CD4-positive, alpha-beta T cell treated with Interleukin-4 for 1 hour (primary cell): Measurements from ENCODE around the gene JARID2.

Experiments
- DNase-seq, 2 donors: peaks; one replicate each; pipeline ENCODE4 v3.0.0-alpha.2; 2020 to 2022

Gene JARID2

GRCh38 chr6:15427331-15428070 lies 181.6 kb downstream of the JARID2 start:
- DNase-seq = peak; percentile 37 to 40

DNA sequence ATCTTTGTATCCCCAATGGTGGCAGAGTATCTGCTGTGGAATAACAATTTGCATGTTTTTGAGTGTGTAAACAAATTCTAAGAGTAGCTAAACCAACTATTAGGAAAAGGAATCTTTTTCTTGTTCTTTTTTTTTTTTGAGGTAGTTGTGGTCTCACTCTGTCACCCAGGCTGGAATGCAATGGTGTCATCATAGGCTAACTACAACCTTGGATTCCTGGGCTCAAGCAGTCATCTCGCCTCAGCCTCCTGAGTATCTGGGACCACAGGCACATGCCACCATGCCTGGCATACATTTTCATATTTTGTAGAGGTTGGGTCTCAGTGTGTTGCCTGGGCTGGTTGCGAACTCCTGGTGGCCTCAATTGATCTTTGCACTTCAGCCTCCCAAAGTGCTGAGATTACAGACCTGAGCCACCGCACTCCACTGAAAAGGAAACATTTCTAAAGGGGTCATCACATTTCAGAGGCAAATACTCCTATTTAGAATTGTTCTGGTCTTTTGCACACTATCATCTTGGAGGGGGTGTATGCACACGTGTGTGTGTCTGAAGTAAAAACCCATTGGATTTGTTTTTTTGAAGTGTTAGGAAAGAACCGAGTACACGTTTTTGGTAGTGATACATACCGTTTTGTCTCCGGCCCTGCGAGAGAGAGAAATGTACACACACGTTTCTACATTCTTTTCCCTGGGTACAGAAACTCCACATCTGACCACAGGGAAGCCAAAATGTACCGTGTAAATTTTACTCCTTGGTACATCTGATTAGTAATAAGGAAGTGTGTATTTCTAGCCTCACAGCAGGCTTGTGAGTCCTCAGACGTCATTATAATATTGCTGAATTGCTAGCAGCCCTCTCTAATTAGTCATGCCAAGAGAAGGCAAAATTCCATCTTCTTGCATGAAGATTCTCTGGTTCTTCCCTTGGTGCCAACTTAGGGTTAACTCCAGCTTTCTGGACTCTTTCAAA lies 183.6 kb downstream of the JARID2 start:
- DNase-seq = no peak

- DNase-seq = no peak
Measured at GRCh38 chr6:15430186-15430585, 184.3 kb downstream of the JARID2 start.

GRCh38 chr6:15430931-15431405 lies 185.1 kb downstream of the JARID2 start:
- no peak for DNase-seq

DNA sequence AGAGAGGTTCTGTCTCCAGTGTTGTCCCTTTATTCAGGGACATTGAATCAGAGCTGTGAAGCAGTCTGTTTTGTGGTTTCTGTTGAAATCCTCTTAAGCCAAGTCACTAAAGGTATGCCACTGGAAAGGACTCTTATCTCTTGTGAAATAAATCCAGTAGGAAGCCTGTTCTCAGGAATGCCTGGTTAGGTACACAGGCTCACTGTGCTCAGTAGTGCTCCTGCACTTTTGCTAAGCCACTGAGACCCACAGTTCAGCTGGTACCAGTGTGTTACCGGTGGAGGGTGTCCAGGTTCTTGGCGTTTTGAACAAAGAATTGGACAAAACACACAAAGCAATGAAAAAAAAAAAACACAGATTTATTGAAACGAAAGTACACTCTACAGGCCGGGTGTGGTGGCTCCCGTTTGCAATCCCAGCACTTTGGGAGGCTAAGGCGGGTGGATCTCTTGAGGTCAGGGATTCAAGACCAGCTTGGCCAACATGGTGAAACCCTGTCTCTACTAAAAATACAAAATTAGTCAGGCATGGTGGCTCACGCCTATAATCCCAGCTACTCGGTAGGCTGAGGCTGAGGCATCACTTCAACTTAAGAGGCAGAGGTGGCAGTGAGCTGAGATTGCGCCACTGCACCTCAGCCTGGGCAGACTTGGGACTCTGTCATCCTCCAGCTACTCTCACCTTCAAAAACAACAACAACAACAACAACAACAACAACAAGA lies 186.1 kb downstream of the JARID2 start:
- no peak for DNase-seq

DNA sequence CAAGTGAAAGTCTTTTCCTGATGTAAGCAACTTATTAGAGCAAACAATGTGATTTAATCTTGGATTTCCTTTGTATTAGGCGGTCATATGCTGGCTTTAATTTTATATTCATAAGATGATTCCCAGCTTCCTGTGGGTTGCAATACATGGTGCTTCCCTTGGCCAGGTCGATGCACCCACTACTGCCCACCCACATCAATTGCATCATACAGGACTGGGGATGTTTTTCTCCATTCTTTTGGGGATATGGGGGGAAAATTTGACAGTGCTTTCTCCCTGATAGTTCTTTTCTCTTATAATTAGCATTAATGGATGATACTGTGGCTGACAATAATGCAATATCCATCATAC lies 187.6 kb downstream of the JARID2 start:
- DNase-seq = no peak

- DNase-seq = no peak
Measured at GRCh38 chr6:15434263-15434662, 188.4 kb downstream of the JARID2 start.

DNA sequence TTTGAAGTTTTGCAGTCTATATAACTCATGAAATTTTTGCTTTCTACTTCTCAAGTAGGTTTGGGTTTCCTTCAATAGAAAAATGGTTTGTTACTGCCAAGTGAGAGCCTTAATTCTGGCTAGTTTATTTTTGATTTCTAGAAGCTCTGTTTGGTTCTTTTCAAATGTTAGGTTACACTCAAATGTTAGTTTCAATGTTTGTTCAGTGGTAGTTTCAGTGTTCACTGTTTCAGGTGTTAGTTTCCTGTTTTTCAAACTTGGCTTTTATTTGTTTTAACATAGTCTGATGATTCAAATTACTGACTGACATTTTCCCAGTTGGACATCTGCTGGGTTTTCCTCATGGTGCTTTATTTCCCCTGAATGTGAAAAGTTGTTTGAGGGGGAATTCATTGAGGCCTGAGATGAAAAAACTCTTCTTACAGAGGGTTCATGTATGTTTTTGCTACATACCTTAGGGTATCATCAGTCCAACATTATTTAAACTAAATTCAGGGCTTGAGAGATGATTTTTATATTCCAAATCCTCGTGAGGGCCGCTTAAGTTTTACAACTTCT lies 189.0 kb downstream of the JARID2 start:
- DNase-seq = no peak

DNA sequence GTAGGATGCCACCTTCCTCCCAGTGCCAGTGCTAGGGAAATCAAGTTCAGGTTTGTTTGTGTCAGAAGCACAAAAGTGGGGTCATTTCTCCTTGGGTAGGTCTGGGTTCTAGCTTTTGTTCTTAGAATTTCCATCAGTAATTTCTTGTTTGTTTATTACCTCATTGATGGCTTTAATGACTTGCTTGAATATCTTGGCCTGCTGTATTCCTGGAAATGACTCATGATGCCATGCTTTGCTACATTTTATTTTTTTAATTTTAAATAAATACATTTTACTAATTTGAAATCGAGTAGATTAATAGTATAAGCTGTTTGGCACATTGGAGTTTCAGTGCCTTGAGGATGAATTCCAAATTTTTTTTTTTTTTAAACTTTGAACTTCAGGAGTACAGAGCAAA lies 189.6 kb downstream of the JARID2 start:
- DNase-seq = no peak

- no peak for DNase-seq
Measured at GRCh38 chr6:15436451-15436850, 190.6 kb downstream of the JARID2 start.

DNA sequence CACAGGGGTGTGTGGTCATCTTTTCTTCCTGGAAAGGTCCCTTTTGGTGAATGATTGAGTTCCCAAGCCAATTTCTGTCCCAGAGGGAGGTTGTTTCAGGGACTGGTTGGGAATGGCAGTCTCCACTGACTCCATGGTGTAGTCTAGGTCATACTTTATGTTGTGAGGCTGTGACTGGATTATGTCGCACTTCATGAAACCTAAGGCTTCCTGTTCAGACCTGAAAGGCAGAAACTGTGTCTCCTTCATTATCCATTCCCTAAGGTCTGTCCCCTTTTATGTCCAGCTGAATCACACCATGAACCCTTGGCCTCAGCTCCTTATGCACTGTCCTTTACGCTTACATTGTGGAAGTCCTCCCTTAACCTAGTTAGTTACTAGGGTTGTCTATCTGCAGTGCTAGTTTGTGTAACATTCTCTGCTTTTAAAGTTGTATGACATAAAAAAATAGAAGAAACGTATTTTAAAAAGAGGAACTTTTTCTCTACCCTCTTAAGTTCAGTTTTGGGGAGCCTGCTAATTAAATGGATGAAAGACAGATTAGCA lies 191.3 kb downstream of the JARID2 start:
- DNase-seq = no peak

DNA sequence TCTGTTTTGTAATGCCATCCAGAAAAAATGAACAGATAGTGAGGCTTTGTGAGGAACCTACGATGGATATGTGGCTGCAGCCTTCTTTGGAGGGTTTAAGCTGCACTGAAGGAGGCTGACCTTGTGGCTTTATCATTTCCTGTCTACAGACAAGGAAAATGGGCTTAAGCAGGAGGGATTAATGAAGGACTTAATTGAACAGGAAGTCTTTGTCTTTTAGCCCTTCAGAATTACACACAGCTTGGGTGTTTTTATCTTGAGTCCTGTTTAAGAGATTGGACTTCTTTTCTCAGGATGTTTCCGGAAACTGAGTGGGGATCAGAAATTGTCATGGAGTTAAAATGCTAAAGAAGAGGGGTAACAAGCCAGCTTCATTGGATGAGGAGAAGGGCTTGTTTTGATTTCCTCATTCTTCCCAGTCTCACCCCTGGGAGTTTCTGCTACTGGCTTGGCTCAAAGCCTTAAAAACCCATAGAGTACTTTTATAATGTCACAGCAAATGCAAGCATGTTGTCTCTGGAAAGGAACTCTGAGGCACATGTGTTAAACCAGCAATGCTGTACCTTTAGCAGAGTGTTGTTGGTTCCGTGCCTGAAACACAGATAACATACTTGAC lies 193.6 kb downstream of the JARID2 start:
- DNase-seq = no peak

DNA sequence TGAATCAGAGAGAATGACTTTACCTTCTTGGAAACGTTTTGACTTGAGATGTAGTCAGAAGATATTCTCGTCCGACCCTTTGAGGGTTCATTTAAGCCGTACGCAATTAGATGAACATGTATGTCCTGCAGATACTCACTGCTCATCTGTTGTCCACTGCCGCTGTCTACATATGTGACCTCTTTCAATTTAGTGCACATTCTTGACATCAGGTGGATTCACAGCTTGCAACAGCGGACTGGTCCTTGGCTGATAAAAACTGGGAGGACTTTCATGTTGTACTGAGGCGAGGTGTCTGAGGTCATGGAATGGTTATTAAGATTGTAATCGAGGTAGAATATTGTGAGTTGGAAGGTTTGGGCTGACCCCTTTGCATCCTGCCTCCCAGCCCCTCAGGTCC lies 194.2 kb downstream of the JARID2 start:
- no peak for DNase-seq

- peak; percentile 42 to 57 for DNase-seq
Measured at GRCh38 chr6:15441215-15441868, 195.5 kb downstream of the JARID2 start.

DNA sequence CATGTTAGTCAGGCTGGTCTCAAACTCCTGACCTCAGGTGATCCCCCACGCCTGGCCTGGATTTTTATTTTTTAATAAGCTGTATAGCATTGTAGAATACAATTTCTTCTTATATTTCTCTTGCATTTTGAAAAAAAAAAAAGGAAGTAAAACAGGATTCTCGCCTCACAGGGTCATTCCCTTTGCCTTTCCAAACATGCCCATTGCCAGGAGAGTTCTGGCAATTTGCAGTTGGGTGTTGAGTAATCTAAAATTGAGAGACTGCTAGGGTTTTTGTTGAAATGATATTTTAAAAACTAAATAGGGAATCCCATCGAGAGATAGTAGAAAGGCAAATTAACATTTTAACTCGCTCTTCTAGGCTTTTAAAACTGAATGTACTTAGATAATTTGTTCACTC lies 196.1 kb downstream of the JARID2 start:
- DNase-seq = no peak

GRCh38 chr6:15442467-15442866 lies 196.6 kb downstream of the JARID2 start:
- DNase-seq = no peak

DNA sequence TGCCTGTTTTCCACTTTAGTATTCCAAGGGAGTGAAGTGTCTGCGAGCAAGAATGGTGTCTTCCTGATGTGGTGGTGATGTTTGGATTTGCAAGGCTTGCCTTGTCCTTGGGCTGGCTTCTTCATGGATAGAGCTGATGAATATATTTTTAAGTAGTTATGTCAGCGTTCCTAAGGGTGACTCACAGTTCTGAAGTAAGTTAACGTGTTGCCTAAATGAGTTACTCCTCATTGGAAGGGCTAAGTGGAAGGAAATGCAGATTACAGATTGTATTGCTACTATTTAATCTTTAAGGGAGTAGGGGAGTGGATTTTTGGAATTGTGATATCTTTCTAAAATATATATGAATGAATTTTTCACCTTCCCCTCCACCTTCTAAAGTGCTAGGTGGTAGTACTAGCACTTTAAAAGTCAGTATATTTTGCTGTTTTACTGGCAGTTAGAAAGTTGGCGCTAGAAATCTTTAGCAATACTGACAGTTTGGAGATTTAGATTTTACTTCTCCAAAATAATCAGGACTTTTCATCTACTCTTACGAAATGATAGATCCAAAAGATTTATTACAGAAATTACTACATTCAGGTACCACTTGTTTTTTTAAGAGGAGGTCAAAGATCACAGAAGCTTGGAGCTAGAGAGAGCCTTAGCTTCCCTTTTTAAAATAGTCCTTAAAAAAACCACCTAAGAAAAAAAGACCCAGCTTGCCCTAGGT lies 197.4 kb downstream of the JARID2 start:
- no peak for DNase-seq

DNA sequence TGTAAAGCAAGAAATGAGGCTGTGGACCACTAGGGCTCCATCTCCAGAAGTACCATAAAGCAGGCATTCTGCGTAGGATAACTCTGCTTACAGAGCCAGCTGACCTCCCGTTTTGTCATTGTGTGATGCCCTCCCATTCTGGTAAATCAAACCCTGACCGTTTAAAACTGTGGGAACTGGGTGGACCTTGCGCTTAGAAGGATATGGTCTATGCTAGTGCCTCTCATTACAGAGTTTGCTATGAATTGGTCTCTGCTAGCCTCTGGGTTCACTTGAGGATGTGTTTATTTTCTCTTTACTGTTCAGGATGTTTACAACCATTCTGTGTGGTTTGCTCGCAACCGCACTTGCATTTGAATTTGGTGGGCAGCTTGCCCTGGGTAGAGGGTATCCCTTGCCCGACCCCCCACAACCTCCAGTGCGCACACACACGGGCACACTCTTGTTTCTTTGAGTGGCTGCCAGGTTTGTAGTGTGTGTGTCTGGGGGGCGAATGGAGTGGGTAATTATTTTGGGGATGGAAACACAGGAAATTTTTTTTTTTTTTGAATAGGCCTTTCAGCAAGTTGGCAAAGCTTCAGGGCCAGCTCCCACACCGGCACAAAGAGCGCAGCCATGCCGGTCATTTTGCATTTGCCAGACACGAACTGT lies 198.3 kb downstream of the JARID2 start:
- DNase-seq = no peak

GRCh38 chr6:15444881-15445280 lies 199.0 kb downstream of the JARID2 start:
- no peak for DNase-seq

DNA sequence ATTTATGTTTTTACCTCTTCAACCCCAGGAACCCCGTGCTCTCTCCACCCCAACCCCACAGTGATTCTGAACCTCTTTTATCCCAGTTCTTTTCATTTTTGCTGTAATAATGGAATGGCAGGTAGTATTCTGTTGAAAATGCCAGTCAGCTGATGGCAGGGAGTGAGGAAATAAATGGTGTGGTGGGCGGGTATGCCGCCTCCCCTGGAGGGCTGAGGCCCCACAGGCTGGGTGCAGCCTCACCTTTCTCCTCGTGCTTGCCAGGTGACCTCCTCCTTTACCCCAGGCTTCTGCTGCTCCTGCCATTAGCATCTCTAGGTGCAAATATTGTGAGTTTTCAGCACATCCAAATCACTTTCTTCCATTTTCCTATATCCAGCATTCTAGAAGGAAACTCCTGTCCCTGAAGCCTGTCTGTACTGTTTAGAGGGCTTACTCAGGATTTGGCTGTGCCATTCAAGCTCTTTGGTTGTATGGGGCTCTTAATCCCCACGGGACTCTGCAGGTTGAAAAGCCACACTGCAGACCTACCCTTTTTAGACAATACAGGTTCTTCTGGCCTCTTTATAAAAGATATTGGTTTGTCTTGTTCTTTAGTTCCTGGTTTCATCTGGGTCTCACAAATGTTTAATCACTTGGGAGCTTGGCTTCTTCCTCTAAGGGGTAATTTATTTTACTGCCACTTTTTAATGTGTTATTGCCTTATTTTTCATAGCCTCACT lies 201.8 kb downstream of the JARID2 start:
- no peak for DNase-seq
